GM10266 (cell line): ENCODE data around the gene DIP2C.

Experiments used
- DNase-seq: peaks from one replicate; pipeline ENCODE4 v3.0.0; 2012; ENCODE audit errors: extremely low spot score
- TF ChIP-seq, protein P1 (sequence below): IDR thresholded peaks from 2 replicates; pipeline ENCODE4 v1.5.1; 2012; ENCODE audit warnings: mild to moderate bottlenecking, low read depth; ENCODE audit not compliant: control insufficient read depth, insufficient read depth; ENCODE audit errors: missing control alignments

The DIP2C gene

DNA sequence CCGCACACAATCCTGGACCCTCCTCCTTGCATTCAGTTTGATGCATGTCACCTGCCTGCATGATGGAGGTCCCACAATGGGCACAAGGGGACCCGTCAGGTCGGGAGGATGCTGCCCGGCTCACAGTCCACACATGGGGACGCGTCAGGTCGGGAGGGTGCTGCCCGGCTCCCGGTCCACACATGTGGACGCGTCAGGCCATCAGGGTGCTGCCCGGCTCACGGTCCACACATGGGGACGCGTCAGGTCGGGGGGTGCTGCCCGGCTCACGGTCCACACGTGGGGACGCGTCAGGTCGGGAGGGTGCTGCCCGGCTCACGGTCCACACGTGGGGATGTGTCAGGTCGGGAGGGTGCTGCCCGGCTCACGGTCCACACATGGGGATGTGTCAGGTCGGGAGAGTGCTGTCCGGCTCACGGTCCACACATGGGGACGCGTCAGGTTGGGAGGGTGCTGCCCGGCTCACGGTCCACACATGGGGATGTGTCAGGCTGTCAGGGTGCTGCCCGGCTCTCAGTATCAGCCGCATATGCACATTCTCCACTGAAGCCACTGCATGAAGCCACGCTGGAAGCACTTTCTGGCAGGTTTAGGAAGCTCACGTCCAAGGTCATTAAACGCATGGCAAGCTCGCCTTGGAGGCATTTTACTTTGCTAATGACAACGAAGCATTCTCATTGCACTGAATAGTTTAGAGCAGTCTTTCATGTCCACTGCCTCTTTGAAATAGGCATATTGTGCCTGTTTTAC lies 50.3 kb downstream of the DIP2C start:
- TF ChIP-seq, protein P1, sequence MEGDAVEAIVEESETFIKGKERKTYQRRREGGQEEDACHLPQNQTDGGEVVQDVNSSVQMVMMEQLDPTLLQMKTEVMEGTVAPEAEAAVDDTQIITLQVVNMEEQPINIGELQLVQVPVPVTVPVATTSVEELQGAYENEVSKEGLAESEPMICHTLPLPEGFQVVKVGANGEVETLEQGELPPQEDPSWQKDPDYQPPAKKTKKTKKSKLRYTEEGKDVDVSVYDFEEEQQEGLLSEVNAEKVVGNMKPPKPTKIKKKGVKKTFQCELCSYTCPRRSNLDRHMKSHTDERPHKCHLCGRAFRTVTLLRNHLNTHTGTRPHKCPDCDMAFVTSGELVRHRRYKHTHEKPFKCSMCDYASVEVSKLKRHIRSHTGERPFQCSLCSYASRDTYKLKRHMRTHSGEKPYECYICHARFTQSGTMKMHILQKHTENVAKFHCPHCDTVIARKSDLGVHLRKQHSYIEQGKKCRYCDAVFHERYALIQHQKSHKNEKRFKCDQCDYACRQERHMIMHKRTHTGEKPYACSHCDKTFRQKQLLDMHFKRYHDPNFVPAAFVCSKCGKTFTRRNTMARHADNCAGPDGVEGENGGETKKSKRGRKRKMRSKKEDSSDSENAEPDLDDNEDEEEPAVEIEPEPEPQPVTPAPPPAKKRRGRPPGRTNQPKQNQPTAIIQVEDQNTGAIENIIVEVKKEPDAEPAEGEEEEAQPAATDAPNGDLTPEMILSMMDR: no peak
- no peak for DNase-seq

DNA sequence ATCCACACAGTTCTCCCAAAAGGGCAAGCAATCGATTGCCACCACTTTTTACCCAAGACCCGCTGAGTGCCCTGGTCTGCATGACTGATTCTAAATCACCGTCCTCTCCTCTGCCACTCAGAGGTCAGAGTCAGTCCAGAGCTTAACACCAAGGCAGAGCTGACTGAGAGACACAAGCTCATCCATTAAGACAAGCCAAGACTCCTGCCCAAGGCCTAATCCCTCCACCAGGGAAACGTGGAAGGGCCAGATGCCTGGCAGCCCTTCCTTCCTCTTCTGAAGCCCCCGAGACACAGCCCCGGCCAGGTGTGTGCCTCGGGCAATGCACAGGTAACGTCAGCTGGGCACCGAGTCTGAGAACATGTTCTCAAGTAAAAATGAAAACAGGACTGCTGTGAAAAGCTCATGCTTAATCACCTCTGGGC lies 51.7 kb downstream of the DIP2C start:
- DNase-seq: no peak
- TF ChIP-seq, protein P1: no peak

DNA sequence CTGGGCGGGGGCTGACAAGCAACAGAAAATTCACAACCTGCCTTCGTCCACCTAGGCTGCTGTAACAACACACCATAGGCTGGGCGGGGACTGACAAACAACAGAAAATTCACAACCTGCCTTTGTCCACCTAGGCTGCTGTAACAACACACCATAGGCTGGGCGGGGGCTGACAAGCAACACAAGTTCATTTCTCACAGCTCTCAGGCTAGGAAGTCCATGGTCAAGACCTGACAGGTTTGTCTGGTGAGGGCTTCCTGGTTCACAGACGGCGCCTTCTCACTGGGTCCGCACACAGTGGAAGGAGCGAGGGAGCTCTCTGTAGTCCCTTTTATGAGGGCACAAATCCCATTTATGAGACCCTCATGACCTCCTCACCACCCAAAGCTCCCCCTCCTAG lies 52.2 kb downstream of the DIP2C start:
- DNase-seq: no peak
- TF ChIP-seq, protein P1: no peak

DNA sequence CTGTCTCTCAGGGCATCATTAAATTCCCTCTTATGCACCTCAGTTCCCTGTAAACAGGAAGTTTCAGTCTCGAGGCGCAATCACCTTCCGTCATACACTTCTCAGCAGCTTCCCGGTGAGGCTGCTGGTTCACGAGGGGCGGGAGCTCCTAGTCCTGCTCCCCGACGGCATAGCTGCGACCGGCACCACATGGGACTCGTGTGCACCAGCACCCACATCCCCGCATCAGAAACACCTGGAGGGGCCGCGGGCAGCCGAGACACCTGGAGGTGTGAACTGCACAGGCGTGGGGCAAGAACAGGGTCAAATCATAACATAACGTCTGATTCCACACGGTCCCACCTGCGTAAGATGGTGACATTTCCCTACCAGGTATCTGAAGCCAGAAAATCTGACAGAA lies 52.7 kb downstream of the DIP2C start:
- TF ChIP-seq, protein P1: no peak
- no peak for DNase-seq

DNA sequence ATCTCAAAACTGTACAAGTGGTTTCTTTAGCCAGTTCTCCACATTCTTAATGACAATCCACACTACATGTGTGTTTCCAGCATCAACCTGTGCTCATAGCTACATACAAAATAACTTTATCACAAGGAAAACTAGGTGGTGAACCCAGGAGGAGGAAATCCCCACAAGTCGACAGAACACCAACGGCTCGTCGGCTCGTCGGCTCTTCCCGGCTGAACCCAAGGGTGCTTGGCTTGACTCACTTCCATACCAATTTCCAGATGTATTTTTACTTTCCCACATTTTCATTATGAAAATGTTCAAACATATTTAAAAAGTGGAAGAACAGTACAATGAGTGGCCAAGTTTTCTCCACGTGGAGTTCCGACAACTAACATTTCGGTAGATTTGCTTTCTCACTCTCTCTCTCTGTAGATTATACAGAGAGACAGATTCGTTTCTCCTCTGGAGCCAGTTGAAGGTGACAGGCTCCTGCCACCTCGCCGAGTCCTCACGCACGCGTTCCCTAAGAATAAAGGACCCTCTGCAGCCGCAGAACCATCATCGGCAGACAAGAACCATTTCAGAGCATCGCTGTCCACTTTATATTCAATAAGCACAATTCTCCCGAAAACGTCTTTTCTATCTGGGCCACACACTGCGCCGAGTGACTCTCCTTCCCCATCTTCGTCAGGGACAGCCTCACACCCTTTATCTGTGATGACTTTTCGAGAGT lies 53.3 kb downstream of the DIP2C start:
- TF ChIP-seq, protein P1: no peak

DNA sequence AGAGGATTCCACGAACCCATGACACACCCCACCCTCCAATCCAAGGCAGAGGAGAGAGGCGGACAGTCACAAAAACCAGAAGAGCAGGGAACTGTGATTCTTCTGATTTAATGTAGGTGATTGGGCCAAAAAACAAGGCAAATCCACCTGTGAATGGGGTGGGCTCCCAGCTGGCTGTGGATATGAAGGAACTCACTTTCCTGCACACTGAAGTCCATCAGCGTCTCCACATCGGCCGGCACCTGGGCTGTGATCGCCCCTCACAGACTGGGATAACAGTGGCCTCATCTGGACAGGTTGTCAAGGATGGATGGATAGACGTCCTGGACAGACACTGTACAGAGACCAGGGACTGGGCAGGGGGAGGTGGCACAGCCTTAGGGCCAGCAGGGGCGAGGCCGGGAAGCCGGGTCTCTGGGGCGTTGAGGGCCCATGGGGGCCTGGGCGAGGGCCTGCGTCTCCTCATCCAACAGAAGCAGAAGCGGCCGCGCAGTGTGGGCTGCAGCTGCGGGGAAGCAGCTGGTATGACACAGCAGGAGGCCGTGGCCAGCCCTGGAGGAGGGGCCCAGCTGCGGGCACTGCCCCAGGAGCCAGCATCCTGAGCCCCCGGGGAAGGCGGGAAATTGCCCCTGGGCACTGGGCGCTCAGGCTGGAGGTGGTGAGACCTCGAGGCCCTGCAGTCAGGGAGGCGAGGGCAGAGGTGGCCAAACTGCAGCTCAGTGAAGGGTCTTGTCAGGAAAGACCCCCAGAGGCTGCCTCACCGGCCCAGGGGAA lies 54.2 kb downstream of the DIP2C start:
- DNase-seq: no peak
- TF ChIP-seq, protein P1: no peak

More for the DNA sequence above, 53.3 kb downstream of the DIP2C start:
- no peak for DNase-seq
